Measurements from ENCODE around the gene RAB4B. TPM values are rescaled to one million over a fixed set of nuclear protein-coding genes. Genes with fewer than 3 reads are reported as not detected.
"Not testable (repeated sequence)": the region's sequence is repeated elsewhere in the genome, so short reads cannot be mapped to it uniquely, and the experiment has no call there.

The RAB4B gene
- total and polyA plus RNA-seq, 2 donors (not counting 1 experiment from before 2014, with no cell fraction given), result 108 to 141 TPM

- intact Hi-C loops (cut with micrococcal nuclease); H3K4me3 Mint-ChIP-seq; H2AFZ ChIP-seq (ENCODE audit: insufficient read depth, low read depth, low read length, poor library complexity, severe bottlenecking); CTCF ChIA-PET; H3K9me3 Mint-ChIP-seq (ENCODE audit: insufficient read depth); H4K20me1 ChIP-seq (ENCODE audit: control insufficient read depth, insufficient read depth, low read length, poor library complexity, severe bottlenecking); H3K4me2 ChIP-seq (replicated peaks; ENCODE audit: low read depth, low read length, poor library complexity, severe bottlenecking); H3K9ac ChIP-seq (ENCODE audit: low read length); H3K27me3 Mint-ChIP-seq; ATAC-seq (ENCODE audit: low read depth); H3K79me2 ChIP-seq (ENCODE audit: control insufficient read depth, insufficient read depth, low read length); H3K27me3 ChIP-seq (replicated peaks in 1 of 4; ENCODE audit: control extremely low read depth in 1 of 4, control insufficient read depth in 3 of 4, insufficient read depth in 4 of 4, low read length in 3 of 4); POLR2A ChIA-PET; H3K27ac ChIP-seq (ENCODE audit: low read length in 2 of 2); H3K4me3 ChIP-seq (ENCODE audit: control extremely low read depth in 1 of 5, extremely low read depth in 1 of 5, insufficient read depth in 1 of 5, low read depth in 2 of 5, low read length in 4 of 5); H3K36me3 ChIP-seq (replicated peaks in 1 of 2; ENCODE audit: control extremely low read depth in 1 of 2, control insufficient read depth in 1 of 2, extremely low read depth in 1 of 2, insufficient read depth in 2 of 2, low read length in 1 of 2); H3K9me3 ChIP-seq (ENCODE audit: control extremely low read depth in 1 of 3, control insufficient read depth in 2 of 3, insufficient read depth in 1 of 3, low read length in 2 of 3): not testable (repeated sequence)
- H3K4me1 ChIP-seq (ENCODE audit: control insufficient read depth in 2 of 2, insufficient read depth in 2 of 2, low read length in 2 of 2), result peaks cover 14 to 28% of the 10 kb centered on the region in 2 donors
- peak overlapping the region; percentile 41 for H3K27ac Mint-ChIP-seq
- 44% methylated on average over 5 of the region's 9 CpGs for WGBS (ENCODE audit: insufficient coverage)
- peak; percentile 31 for DNase-seq
- H3K4me1 Mint-ChIP-seq, result peaks cover 26% of the 10 kb centered on the region
Observed at GRCh38 chr19:40822704-40823553, 44.9 kb downstream of the RAB4B start.

GRCh38 chr19:40824916-40825315 is 46.9 kb downstream of the RAB4B start:
- H3K4me3 ChIP-seq (ENCODE audit: control extremely low read depth in 1 of 5, extremely low read depth in 1 of 5, insufficient read depth in 1 of 5, low read depth in 2 of 5, low read length in 4 of 5); DNase-seq; H3K4me3 Mint-ChIP-seq; H3K27me3 ChIP-seq (replicated peaks in 1 of 4; ENCODE audit: control extremely low read depth in 1 of 4, control insufficient read depth in 3 of 4, insufficient read depth in 4 of 4, low read length in 3 of 4); H3K9me3 ChIP-seq (ENCODE audit: control extremely low read depth in 1 of 3, control insufficient read depth in 2 of 3, insufficient read depth in 1 of 3, low read length in 2 of 3); H3K36me3 ChIP-seq (replicated peaks in 1 of 2; ENCODE audit: control extremely low read depth in 1 of 2, control insufficient read depth in 1 of 2, extremely low read depth in 1 of 2, insufficient read depth in 2 of 2, low read length in 1 of 2); H3K27me3 Mint-ChIP-seq; ATAC-seq (ENCODE audit: low read depth); H3K27ac ChIP-seq (ENCODE audit: low read length in 2 of 2); H2AFZ ChIP-seq (ENCODE audit: insufficient read depth, low read depth, low read length, poor library complexity, severe bottlenecking); POLR2A ChIA-PET; H4K20me1 ChIP-seq (ENCODE audit: control insufficient read depth, insufficient read depth, low read length, poor library complexity, severe bottlenecking); H3K9me3 Mint-ChIP-seq (ENCODE audit: insufficient read depth); H3K9ac ChIP-seq (ENCODE audit: low read length); CTCF ChIA-PET; intact Hi-C loops (cut with micrococcal nuclease); H3K4me1 ChIP-seq (ENCODE audit: control insufficient read depth in 2 of 2, insufficient read depth in 2 of 2, low read length in 2 of 2); H3K4me2 ChIP-seq (replicated peaks; ENCODE audit: low read depth, low read length, poor library complexity, severe bottlenecking); H3K27ac Mint-ChIP-seq; H3K79me2 ChIP-seq (ENCODE audit: control insufficient read depth, insufficient read depth, low read length): not testable (repeated sequence)
- WGBS (ENCODE audit: insufficient coverage), result 84% methylated on average over 12 of the region's 16 CpGs
- H3K4me1 Mint-ChIP-seq, result peaks cover 12% of the 10 kb centered on the region

DNA sequence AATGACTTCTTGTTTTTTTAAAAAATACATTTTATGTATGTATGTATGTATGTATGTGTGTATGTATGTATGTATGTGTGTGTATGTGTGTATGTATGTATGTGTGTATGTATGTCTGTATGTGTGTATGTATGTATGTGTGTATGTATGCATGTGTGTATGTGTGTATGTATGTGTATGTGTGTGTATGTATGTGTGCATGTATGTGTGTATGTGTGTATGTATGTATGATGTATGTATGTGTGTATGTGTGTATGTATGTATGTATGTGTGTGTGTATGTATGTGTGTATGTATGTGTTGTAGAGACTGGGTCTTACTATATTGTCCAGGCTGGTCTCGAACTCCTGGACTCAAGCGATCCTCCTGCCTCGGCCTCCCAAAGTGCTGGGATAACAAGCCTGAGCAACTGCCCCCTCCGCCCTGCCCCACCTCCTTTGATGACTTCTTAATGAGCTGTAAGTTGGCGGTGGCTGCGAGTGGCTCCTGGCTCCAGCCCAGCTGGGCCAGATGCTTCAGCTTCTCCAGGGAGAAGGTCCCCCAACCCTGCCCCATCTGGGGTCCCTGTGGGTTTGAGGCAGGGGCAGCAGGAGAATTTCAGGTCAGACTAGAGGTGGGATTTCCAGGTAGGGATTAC is 47.5 kb downstream of the RAB4B start:
- H3K9ac ChIP-seq (ENCODE audit: low read length); ATAC-seq (ENCODE audit: low read depth); H3K27ac Mint-ChIP-seq; CTCF ChIA-PET; H3K9me3 Mint-ChIP-seq (ENCODE audit: insufficient read depth); DNase-seq; H3K9me3 ChIP-seq (ENCODE audit: control extremely low read depth in 1 of 3, control insufficient read depth in 2 of 3, insufficient read depth in 1 of 3, low read length in 2 of 3); H3K27me3 ChIP-seq (replicated peaks in 1 of 4; ENCODE audit: control extremely low read depth in 1 of 4, control insufficient read depth in 3 of 4, insufficient read depth in 4 of 4, low read length in 3 of 4); H3K27ac ChIP-seq (ENCODE audit: low read length in 2 of 2); intact Hi-C loops (cut with micrococcal nuclease); H3K36me3 ChIP-seq (replicated peaks in 1 of 2; ENCODE audit: control extremely low read depth in 1 of 2, control insufficient read depth in 1 of 2, extremely low read depth in 1 of 2, insufficient read depth in 2 of 2, low read length in 1 of 2); H3K4me3 Mint-ChIP-seq; H3K4me2 ChIP-seq (replicated peaks; ENCODE audit: low read depth, low read length, poor library complexity, severe bottlenecking); H3K4me3 ChIP-seq (ENCODE audit: control extremely low read depth in 1 of 5, extremely low read depth in 1 of 5, insufficient read depth in 1 of 5, low read depth in 2 of 5, low read length in 4 of 5); H3K27me3 Mint-ChIP-seq; H4K20me1 ChIP-seq (ENCODE audit: control insufficient read depth, insufficient read depth, low read length, poor library complexity, severe bottlenecking); POLR2A ChIA-PET; H3K4me1 ChIP-seq (ENCODE audit: control insufficient read depth in 2 of 2, insufficient read depth in 2 of 2, low read length in 2 of 2); H2AFZ ChIP-seq (ENCODE audit: insufficient read depth, low read depth, low read length, poor library complexity, severe bottlenecking); H3K79me2 ChIP-seq (ENCODE audit: control insufficient read depth, insufficient read depth, low read length): not testable (repeated sequence)
- peaks cover 12% of the 10 kb centered on the region for H3K4me1 Mint-ChIP-seq
- WGBS (ENCODE audit: insufficient coverage), result no CpG with 5 or more reads among the region's 6 CpGs

- H2AFZ ChIP-seq (ENCODE audit: insufficient read depth, low read depth, low read length, poor library complexity, severe bottlenecking); H3K4me3 Mint-ChIP-seq; H4K20me1 ChIP-seq (ENCODE audit: control insufficient read depth, insufficient read depth, low read length, poor library complexity, severe bottlenecking); intact Hi-C loops (cut with micrococcal nuclease); H3K27ac ChIP-seq (ENCODE audit: low read length in 2 of 2); H3K9me3 ChIP-seq (ENCODE audit: control extremely low read depth in 1 of 3, control insufficient read depth in 2 of 3, insufficient read depth in 1 of 3, low read length in 2 of 3); ATAC-seq (ENCODE audit: low read depth); H3K9ac ChIP-seq (ENCODE audit: low read length); H3K79me2 ChIP-seq (ENCODE audit: control insufficient read depth, insufficient read depth, low read length); H3K27ac Mint-ChIP-seq; H3K4me1 ChIP-seq (ENCODE audit: control insufficient read depth in 2 of 2, insufficient read depth in 2 of 2, low read length in 2 of 2); H3K9me3 Mint-ChIP-seq (ENCODE audit: insufficient read depth); DNase-seq; CTCF ChIA-PET; H3K27me3 ChIP-seq (replicated peaks in 1 of 4; ENCODE audit: control extremely low read depth in 1 of 4, control insufficient read depth in 3 of 4, insufficient read depth in 4 of 4, low read length in 3 of 4); H3K4me3 ChIP-seq (ENCODE audit: control extremely low read depth in 1 of 5, extremely low read depth in 1 of 5, insufficient read depth in 1 of 5, low read depth in 2 of 5, low read length in 4 of 5); H3K36me3 ChIP-seq (replicated peaks in 1 of 2; ENCODE audit: control extremely low read depth in 1 of 2, control insufficient read depth in 1 of 2, extremely low read depth in 1 of 2, insufficient read depth in 2 of 2, low read length in 1 of 2); H3K4me2 ChIP-seq (replicated peaks; ENCODE audit: low read depth, low read length, poor library complexity, severe bottlenecking); H3K27me3 Mint-ChIP-seq; POLR2A ChIA-PET: not testable (repeated sequence)
- 97% methylated on average over 4 of the region's 14 CpGs for WGBS (ENCODE audit: insufficient coverage)
- peaks cover 12% of the 10 kb centered on the region for H3K4me1 Mint-ChIP-seq
Observed at GRCh38 chr19:40826312-40826698, 48.3 kb downstream of the RAB4B start.

All from B cell (primary cell).